CD14-positive monocyte (primary cell): ENCODE measurements around the gene SHLD1. TPM values are rescaled to one million over a fixed set of nuclear protein-coding genes. Genes with fewer than 3 reads are reported as not detected.

ENCODE experiments used
- DNase-seq, 3 donors: peaks; one replicate each; pipeline ENCODE4 v3.0.0-alpha.2; 2011 to 2022
- H2AFZ ChIP-seq: 2 replicates; pipeline ENCODE4 v1.6.0; 2012; ENCODE audit warnings: mild to moderate bottlenecking, low read depth, low read length, inconsistent platforms; ENCODE audit not compliant: insufficient read depth, poor library complexity, severe bottlenecking
- H3K27ac ChIP-seq, 2 donors: 1 replicate in 1 of 2; 2 replicates in 1 of 2; pipeline ENCODE4 v1.5.1; 2012 to 2013; ENCODE audit warnings: low read length in 2 of 2, control low read depth in 1 of 2, inconsistent platforms in 1 of 2, low read depth in 1 of 2, mild to moderate bottlenecking in 1 of 2
- H3K27me3 ChIP-seq, 2 donors: one replicate each; pipeline versions ENCODE4 v1.6.0 to v1.6.1; 2011 to 2013; ENCODE audit warnings: low read length in 2 of 2; ENCODE audit not compliant: control insufficient read depth in 2 of 2, insufficient read depth in 2 of 2
- H3K36me3 ChIP-seq, 2 donors: replicated peaks in 1 of 2; 1 replicate in 1 of 2; 2 replicates in 1 of 2; pipeline versions ENCODE4 v1.5.1 to v1.6.1; 2012 to 2013; ENCODE audit warnings: low read length in 2 of 2, control low read depth in 1 of 2, inconsistent platforms in 1 of 2, mild to moderate bottlenecking in 1 of 2; ENCODE audit not compliant: insufficient read depth in 2 of 2, control insufficient read depth in 1 of 2
- H3K4me1 ChIP-seq, 2 donors: 1 replicate in 1 of 2; 2 replicates in 1 of 2; pipeline versions ENCODE4 v1.5.1 to v1.6.1; 2012 to 2013; ENCODE audit warnings: low read length in 2 of 2, control low read depth in 1 of 2, inconsistent platforms in 1 of 2, mild to moderate bottlenecking in 1 of 2, moderate library complexity in 1 of 2; ENCODE audit not compliant: insufficient read depth in 2 of 2, control insufficient read depth in 1 of 2
- H3K4me2 ChIP-seq: replicated peaks from 2 replicates; pipeline ENCODE3; 2012; ENCODE audit warnings: low read length, moderate library complexity, mild to moderate bottlenecking; ENCODE audit not compliant: poor library complexity, severe bottlenecking; ENCODE audit errors: extremely low read depth
- H3K4me3 ChIP-seq, 3 experiments: fragments of 200-600 bp in 1 of 3; sonication (generic) in 1 of 3; replicated peaks in 1 of 3; 1 replicate in 2 of 3; 2 replicates in 1 of 3; pipeline ENCODE4 v1.5.1; 2011 to 2013; ENCODE audit warnings: low read length in 3 of 3, mild to moderate bottlenecking in 3 of 3, control low read depth in 2 of 3, low read depth in 2 of 3, inconsistent platforms in 1 of 3, moderate library complexity in 1 of 3
- H3K79me2 ChIP-seq: 2 replicates; pipeline ENCODE4 v1.6.0; 2012; ENCODE audit warnings: mild to moderate bottlenecking, control low read depth, inconsistent platforms, low read length, moderate library complexity; ENCODE audit not compliant: insufficient read depth
- H3K9ac ChIP-seq: 2 replicates; pipeline ENCODE4 v1.6.0; 2017; ENCODE audit warnings: low read length, mild to moderate bottlenecking; ENCODE audit not compliant: insufficient read depth, poor library complexity, severe bottlenecking
- H3K9me3 ChIP-seq, 2 donors: replicated peaks in 1 of 2; 1 replicate in 1 of 2; 2 replicates in 1 of 2; pipeline versions ENCODE4 v1.5.1 to v1.6.1; 2012 to 2013; ENCODE audit warnings: low read length in 2 of 2, control low read depth in 1 of 2; ENCODE audit not compliant: control insufficient read depth in 1 of 2, insufficient read depth in 1 of 2
- H4K20me1 ChIP-seq: 2 replicates; pipeline ENCODE4 v1.6.0; 2012; ENCODE audit warnings: mild to moderate bottlenecking, low read length, control low read depth, moderate library complexity; ENCODE audit not compliant: insufficient read depth
- H3K27ac Mint-ChIP-seq, 7 donors: one replicate each; pipeline ENCODE4 v1.8.0; 2020; ENCODE audit warnings: mild to moderate bottlenecking in 7 of 7, mixed read lengths in 7 of 7, moderate library complexity in 6 of 7, inconsistent platforms in 2 of 7
- H3K27me3 Mint-ChIP-seq, 3 donors: one replicate each; pipeline ENCODE4 v1.8.0; 2021 to 2022; ENCODE audit warnings: low read depth in 3 of 3, mild to moderate bottlenecking in 3 of 3, mixed read lengths in 3 of 3, moderate library complexity in 3 of 3, inconsistent platforms in 1 of 3
- H3K36me3 Mint-ChIP-seq, 2 donors: one replicate each; pipeline ENCODE4 v1.8.0; 2020; ENCODE audit warnings: mixed read lengths in 2 of 2, inconsistent platforms in 1 of 2, mild to moderate bottlenecking in 1 of 2
- H3K4me1 Mint-ChIP-seq: one replicate; pipeline ENCODE4 v1.8.0; 2020; ENCODE audit warnings: mild to moderate bottlenecking, mixed read lengths
- H3K4me3 Mint-ChIP-seq, 2 donors: one replicate each; pipeline ENCODE4 v1.8.0; 2020; ENCODE audit warnings: mild to moderate bottlenecking in 2 of 2, mixed read lengths in 2 of 2, moderate library complexity in 1 of 2
- H3K9me3 Mint-ChIP-seq, 7 donors: one replicate each; pipeline ENCODE4 v1.8.0; 2020 to 2022; ENCODE audit warnings: mixed read lengths in 7 of 7, mild to moderate bottlenecking in 6 of 7, moderate library complexity in 6 of 7, inconsistent platforms in 2 of 7
- CTCF ChIP-seq: fragments of 200-600 bp; IDR thresholded peaks from one replicate; pipeline ENCODE4 v1.8.0; 2022; ENCODE audit warnings: antibody characterized with exemption, mild to moderate bottlenecking
- WGBS: methylation state at CpG from one replicate; pipeline ENCODE4 v1.1.5; 2013; ENCODE audit warnings: missing lambda C conversion rate; ENCODE audit not compliant: insufficient coverage; 5-methylcytosine and 5-hydroxymethylcytosine counted together
- intact Hi-C, 2 donors: fragments of 100-400 bp; cut with micrococcal nuclease; formaldehyde crosslinking; loops; one replicate each; pipeline versions ENCODE4 v1.15.0 to v1.15.1; 2023
- polyA plus RNA-seq, 3 donors: library from polyadenylated mRNA; depleted of rRNA in 1 of 3; unstranded in 2 of 3; stranded (reverse) in 1 of 3; fragments of 300-500 nt in 2 of 3; fragments of >200 nt in 1 of 3; fragmentation: Illumina TruSeq in 2 of 3; gene quantifications; 1 replicate in 2 of 3; 2 replicates in 1 of 3; pipeline ENCODE4 v1.2.3, GENCODE V29; 2012 to 2021

The SHLD1 gene
- polyA plus RNA-seq, 3 donors, result 8.3 to 12.7 (median 11.5) TPM

- Mint-ChIP-seq H3K27ac (no peak overlapping the region), H3K36me3 (peaks cover 17 to 26% of the 10 kb centered on the region in 2 donors), H3K27me3 (no peaks in the 10 kb centered on the region), H3K4me1 (peaks cover 10% of the 10 kb centered on the region), H3K4me3 (no peak overlapping the region), H3K9me3 (peaks cover 0 to 3% (median 0%) of the 10 kb centered on the region in 7 donors)
- DNase-seq, result no peak
- Histone ChIP-seq H3K4me1 (peaks cover 11% of the 10 kb centered on the region in 2 donors), H3K36me3 (peaks cover 0 to 3% of the 10 kb centered on the region in 2 donors), H3K9ac (no peak overlapping the region), H2AFZ (no peak overlapping the region), H3K79me2 (no peaks in the 10 kb centered on the region), H3K27me3 (no peaks in the 10 kb centered on the region), H3K27ac (no peak overlapping the region), H3K4me2 (no peak overlapping the region), H3K9me3 (no peaks in the 10 kb centered on the region), H3K4me3 (no peak overlapping the region), H4K20me1 (no peaks in the 10 kb centered on the region)
- no peak for TF ChIP-seq CTCF
- intact Hi-C loops, result no loop called here
- WGBS, result no CpG with 5 or more reads among the region's 1 CpG
These were observed 68.1 kb downstream of the SHLD1 start for GRCh38 chr20:5818346-5818681.

GRCh38 chr20:5820738-5821137 is 70.5 kb downstream of the SHLD1 start:
- Histone ChIP-seq H3K4me2 (no peak overlapping the region), H3K79me2 (no peaks in the 10 kb centered on the region), H3K27me3 (no peaks in the 10 kb centered on the region), H3K27ac (no peak overlapping the region), H3K4me3 (no peak overlapping the region), H3K9me3 (no peaks in the 10 kb centered on the region), H2AFZ (no peak overlapping the region), H3K4me1 (peaks cover 13% of the 10 kb centered on the region in 2 donors), H3K36me3 (no peaks in the 10 kb centered on the region), H4K20me1 (no peaks in the 10 kb centered on the region), H3K9ac (no peak overlapping the region)
- H3K4me1 Mint-ChIP-seq, result peaks cover 16% of the 10 kb centered on the region
- TF ChIP-seq CTCF, result no peak
- H3K4me3 Mint-ChIP-seq, result no peak overlapping the region
- WGBS, result no CpG with 5 or more reads among the region's 1 CpG
- intact Hi-C loops, result no loop called here
- no peaks in the 10 kb centered on the region for H3K27me3 Mint-ChIP-seq
- H3K27ac Mint-ChIP-seq, result no peak overlapping the region
- H3K36me3 Mint-ChIP-seq, result peaks cover 20 to 28% of the 10 kb centered on the region in 2 donors
- peaks cover 0 to 3% (median 0%) of the 10 kb centered on the region in 7 donors for H3K9me3 Mint-ChIP-seq
- DNase-seq, result no peak
